ENCODE measurements around the gene SUPT3H. TPM values are rescaled to one million over a fixed set of nuclear protein-coding genes. Genes with fewer than 3 reads are reported as not detected.

SUPT3H gene
- total and polyA plus RNA-seq, 2 of the 8 experiments (the other 6 are each of a cell fraction or from before 2014, with no cell fraction given): 18.8 to 23.0 TPM

DNA sequence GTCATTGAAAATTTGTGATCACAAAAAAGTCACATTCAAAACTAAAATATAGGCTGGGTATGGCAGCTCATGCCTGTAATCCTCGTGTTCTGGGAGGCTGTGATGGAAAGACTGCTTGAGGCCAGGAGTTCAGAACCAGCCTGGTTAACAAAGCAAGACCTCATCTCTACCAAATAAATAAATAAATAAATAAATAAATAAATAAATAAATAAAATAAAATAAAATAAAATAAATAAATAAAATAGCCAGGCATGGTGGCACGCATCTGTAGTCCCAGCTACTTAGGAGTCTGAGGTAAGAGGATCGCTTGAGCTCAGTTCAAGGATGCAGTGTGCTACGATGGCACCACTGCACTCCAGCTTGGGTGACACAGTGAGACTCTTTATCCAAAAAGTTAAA lies 392.7 kb downstream of the SUPT3H start:
- no peaks in the 10 kb centered on the region for H4K20me1 ChIP-seq (replicated peaks in 1 of 2; ENCODE audit: control insufficient read depth in 1 of 2, insufficient read depth in 2 of 2, low read length in 2 of 2)
- H3K14ac ChIP-seq (ENCODE audit: insufficient read length): no peak overlapping the region
- no peaks in the 10 kb centered on the region for H3K79me2 ChIP-seq (ENCODE audit: control insufficient read depth in 1 of 2, insufficient read depth in 2 of 2, low read length in 2 of 2)
- no peak overlapping the region for H2BK5ac ChIP-seq (ENCODE audit: low read depth, low read length)
- H4K91ac ChIP-seq (replicated peaks; ENCODE audit: insufficient read length, low read length): no peak overlapping the region
- no peaks in the 10 kb centered on the region for H3K79me1 ChIP-seq (ENCODE audit: low read depth, low read length)
- no peak overlapping the region for H2AK5ac ChIP-seq (ENCODE audit: low read depth, low read length)
- no peak overlapping the region for H3K4ac ChIP-seq (replicated peaks; ENCODE audit: insufficient read length, low read depth, low read length)
- no peak overlapping the region for H3K23ac ChIP-seq (ENCODE audit: insufficient read length)
- no peak overlapping the region for H2BK12ac ChIP-seq (ENCODE audit: low read depth, low read length)
- H4K8ac ChIP-seq (ENCODE audit: extremely low read depth, insufficient read depth, low read length): no peak overlapping the region
- POLR2A ChIA-PET (ENCODE audit: partially characterized antibody): no interaction called here
- no peak overlapping the region for H3K9ac ChIP-seq (replicated peaks in 1 of 4; ENCODE audit: extremely low read depth in 1 of 4, low read depth in 3 of 4, low read length in 3 of 4)
- H3K36me3 ChIP-seq (ENCODE audit: control insufficient read depth in 2 of 4, insufficient read depth in 4 of 4, low read length in 3 of 4): no peaks in the 10 kb centered on the region
- FAIRE-seq (no peak), DNase-seq (ENCODE audit: low read depth in 1 of 2, low spot score in 2 of 2) (no peak)
- H3K23me2 ChIP-seq (ENCODE audit: low read depth, low read length): no peaks in the 10 kb centered on the region
- H3K27ac ChIP-seq (ENCODE audit: low read depth, low read length): no peak overlapping the region
- no peak overlapping the region for H3K4me2 ChIP-seq (ENCODE audit: insufficient read depth in 1 of 2, low read depth in 2 of 2, low read length in 2 of 2)
- no peak overlapping the region for H2BK15ac ChIP-seq (ENCODE audit: low read length)
- H3K9me3 ChIP-seq (ENCODE audit: insufficient read depth in 2 of 2, low read depth in 1 of 2, low read length in 1 of 2): no peaks in the 10 kb centered on the region
- no peak overlapping the region for H3K18ac ChIP-seq (ENCODE audit: extremely low read depth, low read length)
- no peaks in the 10 kb centered on the region for H3K4me1 ChIP-seq (replicated peaks in 1 of 4; ENCODE audit: control insufficient read depth in 3 of 4, insufficient read depth in 4 of 4, low read length in 3 of 4)
- H2BK20ac ChIP-seq (ENCODE audit: low read length): no peak overlapping the region
- H4K5ac ChIP-seq (ENCODE audit: insufficient read length, low read depth, low read length): no peak overlapping the region
- H2BK120ac ChIP-seq (replicated peaks; ENCODE audit: low read depth, low read length): no peak overlapping the region
- H3K4me3 ChIP-seq (ENCODE audit: extremely low read depth in 1 of 4, insufficient read depth in 2 of 4, low read depth in 3 of 4, low read length in 4 of 4): no peak overlapping the region
- no peak overlapping the region for H2AFZ ChIP-seq (ENCODE audit: low read length)
- TF ChIP-seq EP300 (IDR thresholded peaks at IDR 0.05; ENCODE audit: borderline replicate concordance in 1 of 2, low read depth in 2 of 2, low read length in 2 of 2): no peak
- TF ChIP-seq RBBP5 (IDR thresholded peaks at IDR 0.05; ENCODE audit: borderline replicate concordance, low read depth, low read length): no peak
- TF ChIP-seq SP2 (IDR thresholded peaks at IDR 0.05; ENCODE audit: low read length): no peak
- no peak for TF ChIP-seq CBX8 (IDR thresholded peaks at IDR 0.05; ENCODE audit: borderline replicate concordance, low read depth, low read length)
- CTCF ChIA-PET (ENCODE audit: partially characterized antibody): interaction anchor here (1.3 kb wide), 1 partner anchor 741 kb away, joined by 3 read pairs; no protein-coding TSS in a partner anchor
- H3K27me3 ChIP-seq (replicated peaks in 1 of 4; ENCODE audit: control insufficient read depth in 3 of 4, extremely low read depth in 1 of 4, insufficient read depth in 3 of 4, low read length in 3 of 4): no peaks in the 10 kb centered on the region
- no peak overlapping the region for H3K56ac ChIP-seq (replicated peaks; ENCODE audit: insufficient read length, low read depth, low read length)
- WGBS, 2 experiments (ENCODE audit: extremely low coverage in 1 of 2, insufficient coverage in 1 of 2, insufficient read length in 1 of 2, insufficient replicate concordance in 2 of 2, low coverage in 1 of 2, low lambda C conversion rate in 2 of 2, missing lambda C conversion rate in 1 of 2): 99% methylated on average over 4 of the region's 4 CpGs; no CpG with 5 or more reads in 1 of the 2 experiments
